Hematopoietic multipotent progenitor cell treated with erythropoietin and hydrocortisone succinate and interleukin-3 and kit ligand, for 8 days (in vitro differentiated cells): ENCODE data around the gene FAM13A.

ENCODE experiments used
- DNase-seq: peaks from one replicate; pipeline ENCODE4 v3.0.0-alpha.2; 2015

FAM13A gene

GRCh38 chr4:88761861-88762523 lies 295.0 kb downstream of the FAM13A start:
- no peak for DNase-seq

- DNase-seq, result no peak
These were observed 295.6 kb downstream of the FAM13A start for GRCh38 chr4:88761342-88761741.

GRCh38 chr4:88759895-88760290 lies 297.1 kb downstream of the FAM13A start:
- no peak for DNase-seq

GRCh38 chr4:88759039-88759894 lies 297.7 kb downstream of the FAM13A start:
- no peak for DNase-seq

- no peak for DNase-seq
These were observed 298.7 kb downstream of the FAM13A start for GRCh38 chr4:88758264-88758663.

GRCh38 chr4:88757776-88758175 lies 299.2 kb downstream of the FAM13A start:
- no peak for DNase-seq

- no peak for DNase-seq
These were observed 299.9 kb downstream of the FAM13A start for GRCh38 chr4:88757067-88757466.

GRCh38 chr4:88756149-88756548 lies 300.8 kb downstream of the FAM13A start:
- DNase-seq, result no peak

- no peak for DNase-seq
These were observed 301.5 kb downstream of the FAM13A start for GRCh38 chr4:88755454-88755853.

GRCh38 chr4:88754796-88755195 lies 302.2 kb downstream of the FAM13A start:
- DNase-seq, result no peak

- no peak for DNase-seq
These were observed 303.1 kb downstream of the FAM13A start for GRCh38 chr4:88753658-88754571.

- DNase-seq, result no peak
These were observed 304.2 kb downstream of the FAM13A start for GRCh38 chr4:88752754-88753153.

GRCh38 chr4:88752076-88752463 lies 304.9 kb downstream of the FAM13A start:
- no peak for DNase-seq

GRCh38 chr4:88751258-88752075 lies 305.5 kb downstream of the FAM13A start:
- no peak for DNase-seq

- DNase-seq, result no peak
These were observed 306.6 kb downstream of the FAM13A start for GRCh38 chr4:88750369-88750768.

- DNase-seq, result no peak
These were observed 309.6 kb downstream of the FAM13A start for GRCh38 chr4:88747351-88747750.

GRCh38 chr4:88746206-88746605 lies 310.8 kb downstream of the FAM13A start:
- DNase-seq, result no peak

- no peak for DNase-seq
These were observed 311.3 kb downstream of the FAM13A start for GRCh38 chr4:88745581-88746163.

GRCh38 chr4:88745175-88745574 lies 311.8 kb downstream of the FAM13A start:
- no peak for DNase-seq

GRCh38 chr4:88744609-88745008 lies 312.4 kb downstream of the FAM13A start:
- no peak for DNase-seq

GRCh38 chr4:88743696-88744095 lies 313.3 kb downstream of the FAM13A start:
- no peak for DNase-seq

GRCh38 chr4:88742561-88742960 lies 314.4 kb downstream of the FAM13A start:
- no peak for DNase-seq
